ENCODE results near the gene TMEM81. TPM values are rescaled to one million over a fixed set of nuclear protein-coding genes. Genes with fewer than 3 reads are reported as not detected.

TMEM81 gene
- total and polyA plus RNA-seq, 2 experiments from 2014 or later: 0.95 to 2.2 TPM

GRCh38 chr1:205062895-205063294 is 21.4 kb downstream of the TMEM81 start:
- TF ChIP-seq EZH2 (IDR thresholded peaks at IDR 0.05; ENCODE audit: insufficient read depth, poor library complexity, severe bottlenecking) (no peak), EZH2phosphoT487 (IDR thresholded peaks at IDR 0.05; ENCODE audit: insufficient read depth, low read depth) (no peak)
- Histone ChIP-seq H3F3A (ENCODE audit: insufficient read depth) (no peaks in the 10 kb centered on the region), H3K27ac (no peak overlapping the region), H3K9me3 (ENCODE audit: low read depth) (no peaks in the 10 kb centered on the region), H3K36me3 (ENCODE audit: low read depth) (no peaks in the 10 kb centered on the region), H4K20me1 (ENCODE audit: insufficient read depth) (no peaks in the 10 kb centered on the region), H3K4me3 (no peak overlapping the region), H3K9me2 (ENCODE audit: insufficient read depth) (no peaks in the 10 kb centered on the region), H3K4me2 (ENCODE audit: unreplicated experiment) (no peak overlapping the region), H3K9ac (no peak overlapping the region), H2AFZ (no peak overlapping the region), H3K27me3 (replicated peaks; ENCODE audit: insufficient read depth) (no peaks in the 10 kb centered on the region), H3K4me1 (ENCODE audit: insufficient read depth) (no peaks in the 10 kb centered on the region), H3K79me2 (ENCODE audit: insufficient read depth) (no peaks in the 10 kb centered on the region)
- 80 to 83% methylated on average over 3 of the region's 3 CpGs for WGBS, 2 experiments (ENCODE audit: low coverage in 1 of 2, low lambda C conversion rate in 2 of 2, missing lambda C conversion rate in 2 of 2)
- no peak for DNase-seq
- in situ Hi-C loops (cut with MboI): no loop called here

DNA sequence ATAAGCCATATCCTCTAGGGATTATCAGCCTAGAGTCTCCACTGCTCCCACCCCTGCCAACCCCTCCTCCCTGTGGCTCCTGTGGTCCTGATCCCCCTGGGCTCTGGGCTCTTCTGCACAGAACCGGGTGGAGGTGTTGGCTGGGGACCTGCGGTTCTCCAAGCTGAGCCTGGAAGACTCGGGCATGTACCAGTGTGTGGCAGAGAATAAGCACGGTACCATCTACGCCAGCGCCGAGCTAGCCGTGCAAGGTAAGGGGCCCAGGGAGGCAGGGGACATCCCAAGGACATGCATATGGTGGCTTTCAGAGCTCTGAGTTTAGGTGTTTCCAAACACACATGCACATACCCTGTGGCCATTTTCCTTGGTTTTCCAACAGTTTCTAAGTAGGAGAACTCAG is 21.9 kb downstream of the TMEM81 start:
- H3K4me3 ChIP-seq: no peak overlapping the region
- DNase-seq: no peak
- H2AFZ ChIP-seq: no peak overlapping the region
- H3F3A ChIP-seq (ENCODE audit: insufficient read depth): no peaks in the 10 kb centered on the region
- no peaks in the 10 kb centered on the region for H3K79me2 ChIP-seq (ENCODE audit: insufficient read depth)
- H4K20me1 ChIP-seq (ENCODE audit: insufficient read depth): no peaks in the 10 kb centered on the region
- no peak overlapping the region for H3K9ac ChIP-seq
- no peak overlapping the region for H3K4me2 ChIP-seq (ENCODE audit: unreplicated experiment)
- H3K9me3 ChIP-seq (ENCODE audit: low read depth): no peaks in the 10 kb centered on the region
- TF ChIP-seq EZH2phosphoT487 (IDR thresholded peaks at IDR 0.05; ENCODE audit: insufficient read depth, low read depth): no peak
- TF ChIP-seq EZH2 (IDR thresholded peaks at IDR 0.05; ENCODE audit: insufficient read depth, poor library complexity, severe bottlenecking): no peak
- in situ Hi-C loops (cut with MboI): no loop called here
- H3K36me3 ChIP-seq (ENCODE audit: low read depth): no peaks in the 10 kb centered on the region
- no peak overlapping the region for H3K27ac ChIP-seq
- no peaks in the 10 kb centered on the region for H3K27me3 ChIP-seq (replicated peaks; ENCODE audit: insufficient read depth)
- no peaks in the 10 kb centered on the region for H3K4me1 ChIP-seq (ENCODE audit: insufficient read depth)
- no peaks in the 10 kb centered on the region for H3K9me2 ChIP-seq (ENCODE audit: insufficient read depth)
- 66 to 69% methylated on average over 8 of the region's 8 CpGs for WGBS, 2 experiments (ENCODE audit: low coverage in 1 of 2, low lambda C conversion rate in 2 of 2, missing lambda C conversion rate in 2 of 2)

DNA sequence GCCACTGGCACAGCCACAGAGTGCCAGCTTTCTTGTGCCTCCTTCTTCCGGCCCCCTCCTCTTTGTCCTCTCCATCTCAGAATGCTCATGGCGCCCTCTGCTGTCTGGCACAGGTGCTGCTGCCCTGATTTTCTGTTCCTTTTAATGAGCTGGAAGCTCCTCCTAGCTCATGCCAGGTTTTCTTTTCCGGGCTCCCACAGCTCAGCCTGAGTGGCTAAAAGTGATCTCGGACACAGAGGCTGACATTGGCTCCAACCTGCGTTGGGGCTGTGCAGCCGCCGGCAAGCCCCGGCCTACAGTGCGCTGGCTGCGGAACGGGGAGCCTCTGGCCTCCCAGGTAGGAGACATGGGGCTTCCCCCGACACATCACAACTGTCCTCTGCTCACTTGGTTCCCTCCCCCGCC is 22.6 kb downstream of the TMEM81 start:
- H3K27me3 ChIP-seq (replicated peaks; ENCODE audit: insufficient read depth): no peaks in the 10 kb centered on the region
- no peak overlapping the region for H3K27ac ChIP-seq
- H2AFZ ChIP-seq: no peak overlapping the region
- H3K79me2 ChIP-seq (ENCODE audit: insufficient read depth): no peaks in the 10 kb centered on the region
- no peaks in the 10 kb centered on the region for H3K9me2 ChIP-seq (ENCODE audit: insufficient read depth)
- no peak overlapping the region for H3K4me2 ChIP-seq (ENCODE audit: unreplicated experiment)
- H3K36me3 ChIP-seq (ENCODE audit: low read depth): no peaks in the 10 kb centered on the region
- no peaks in the 10 kb centered on the region for H4K20me1 ChIP-seq (ENCODE audit: insufficient read depth)
- H3F3A ChIP-seq (ENCODE audit: insufficient read depth): no peaks in the 10 kb centered on the region
- DNase-seq: peak; percentile 75
- no peak for TF ChIP-seq EZH2 (IDR thresholded peaks at IDR 0.05; ENCODE audit: insufficient read depth, poor library complexity, severe bottlenecking)
- H3K4me3 ChIP-seq: no peak overlapping the region
- H3K4me1 ChIP-seq (ENCODE audit: insufficient read depth): no peaks in the 10 kb centered on the region
- H3K9ac ChIP-seq: no peak overlapping the region
- no peaks in the 10 kb centered on the region for H3K9me3 ChIP-seq (ENCODE audit: low read depth)
- 31 to 32% methylated on average over 12 to 13 of the region's 13 CpGs for WGBS, 2 experiments (ENCODE audit: low coverage in 1 of 2, low lambda C conversion rate in 2 of 2, missing lambda C conversion rate in 2 of 2)
- in situ Hi-C loops (cut with MboI): no loop called here

DNA sequence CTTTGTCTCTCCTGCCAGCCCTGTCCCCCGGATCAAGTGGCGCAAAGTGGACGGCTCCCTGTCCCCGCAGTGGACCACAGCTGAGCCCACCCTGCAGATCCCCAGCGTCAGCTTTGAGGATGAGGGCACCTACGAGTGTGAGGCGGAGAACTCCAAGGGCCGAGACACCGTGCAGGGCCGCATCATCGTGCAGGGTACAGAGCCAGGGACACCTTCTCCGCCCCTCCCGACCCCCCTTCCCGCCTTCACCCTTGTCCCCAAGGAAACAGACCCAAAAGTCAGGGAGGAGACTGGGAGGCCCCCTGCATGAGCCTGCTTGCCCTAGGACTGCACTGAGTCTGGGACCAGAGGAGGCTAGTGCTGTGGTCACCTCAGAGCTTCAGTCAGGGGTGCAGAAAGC is 23.0 kb downstream of the TMEM81 start:
- Histone ChIP-seq H3K4me1 (ENCODE audit: insufficient read depth) (no peaks in the 10 kb centered on the region), H2AFZ (no peak overlapping the region), H3F3A (ENCODE audit: insufficient read depth) (no peaks in the 10 kb centered on the region), H3K9me3 (ENCODE audit: low read depth) (no peaks in the 10 kb centered on the region), H3K27me3 (replicated peaks; ENCODE audit: insufficient read depth) (no peaks in the 10 kb centered on the region), H3K4me2 (ENCODE audit: unreplicated experiment) (no peak overlapping the region), H4K20me1 (ENCODE audit: insufficient read depth) (no peaks in the 10 kb centered on the region), H3K9me2 (ENCODE audit: insufficient read depth) (no peaks in the 10 kb centered on the region), H3K4me3 (no peak overlapping the region), H3K27ac (no peak overlapping the region), H3K79me2 (ENCODE audit: insufficient read depth) (no peaks in the 10 kb centered on the region), H3K9ac (no peak overlapping the region), H3K36me3 (ENCODE audit: low read depth) (no peaks in the 10 kb centered on the region)
- WGBS, 2 experiments (ENCODE audit: low coverage in 1 of 2, low lambda C conversion rate in 2 of 2, missing lambda C conversion rate in 2 of 2): 33 to 60% methylated on average over 2 to 14 of the region's 14 CpGs
- no peak for DNase-seq
- in situ Hi-C loops (cut with MboI): no loop called here
- TF ChIP-seq EZH2 (IDR thresholded peaks at IDR 0.05; ENCODE audit: insufficient read depth, poor library complexity, severe bottlenecking): no peak

GRCh38 chr1:205060746-205061145 is 23.5 kb downstream of the TMEM81 start:
- no peak overlapping the region for H3K9ac ChIP-seq
- no peak for DNase-seq
- TF ChIP-seq EZH2phosphoT487 (IDR thresholded peaks at IDR 0.05; ENCODE audit: insufficient read depth, low read depth): no peak
- TF ChIP-seq EZH2 (IDR thresholded peaks at IDR 0.05; ENCODE audit: insufficient read depth, poor library complexity, severe bottlenecking): no peak
- no peak overlapping the region for H3K27ac ChIP-seq
- H2AFZ ChIP-seq: no peak overlapping the region
- 84 to 87% methylated on average over 10 of the region's 10 CpGs for WGBS, 2 experiments (ENCODE audit: low coverage in 1 of 2, low lambda C conversion rate in 2 of 2, missing lambda C conversion rate in 2 of 2)
- no peak overlapping the region for H3K4me2 ChIP-seq (ENCODE audit: unreplicated experiment)
- H4K20me1 ChIP-seq (ENCODE audit: insufficient read depth): no peaks in the 10 kb centered on the region
- no peaks in the 10 kb centered on the region for H3K4me1 ChIP-seq (ENCODE audit: insufficient read depth)
- H3K79me2 ChIP-seq (ENCODE audit: insufficient read depth): no peaks in the 10 kb centered on the region
- no peak overlapping the region for H3K4me3 ChIP-seq
- no peaks in the 10 kb centered on the region for H3K9me3 ChIP-seq (ENCODE audit: low read depth)
- H3K36me3 ChIP-seq (ENCODE audit: low read depth): no peaks in the 10 kb centered on the region
- H3K27me3 ChIP-seq (replicated peaks; ENCODE audit: insufficient read depth): peaks cover under 1% of the 10 kb centered on the region; the same call in 1 of the 2 replicates
- H3K9me2 ChIP-seq (ENCODE audit: insufficient read depth): no peaks in the 10 kb centered on the region
- in situ Hi-C loops (cut with MboI): no loop called here
- H3F3A ChIP-seq (ENCODE audit: insufficient read depth): no peaks in the 10 kb centered on the region

Measured in GM23248 (cell line).